K562 (cell line): ENCODE measurements around the gene TRAPPC2L.

Source experiments
- DPF2 ChIP-seq: fragments of 450-650 bp; IDR thresholded peaks from 2 replicates; pipeline ENCODE4 v1.6.1; 2016
- ZNF696 ChIP-seq: fragments of 250-450 bp; sonication (Bioruptor Pico); conservative IDR thresholded peaks from 2 replicates; pipeline ENCODE4 v1.4.0; 2020; ENCODE audit warnings: mild to moderate bottlenecking, moderate library complexity
- TF ChIP-seq, protein P1 (sequence below), 3 experiments: IDR thresholded peaks in 2 of 3; conservative IDR thresholded peaks in 1 of 3; 2 replicates each; pipeline ENCODE4 v1.5.1; 2011 to 2012; ENCODE audit warnings: low read length in 3 of 3, mild to moderate bottlenecking in 3 of 3, control low read depth in 2 of 3, improper control_type of control experiment in 1 of 3, inconsistent platforms in 1 of 3, low read depth in 1 of 3, mixed read lengths in 1 of 3, moderate library complexity in 1 of 3; ENCODE audit not compliant: insufficient read depth in 2 of 3

DNA sequence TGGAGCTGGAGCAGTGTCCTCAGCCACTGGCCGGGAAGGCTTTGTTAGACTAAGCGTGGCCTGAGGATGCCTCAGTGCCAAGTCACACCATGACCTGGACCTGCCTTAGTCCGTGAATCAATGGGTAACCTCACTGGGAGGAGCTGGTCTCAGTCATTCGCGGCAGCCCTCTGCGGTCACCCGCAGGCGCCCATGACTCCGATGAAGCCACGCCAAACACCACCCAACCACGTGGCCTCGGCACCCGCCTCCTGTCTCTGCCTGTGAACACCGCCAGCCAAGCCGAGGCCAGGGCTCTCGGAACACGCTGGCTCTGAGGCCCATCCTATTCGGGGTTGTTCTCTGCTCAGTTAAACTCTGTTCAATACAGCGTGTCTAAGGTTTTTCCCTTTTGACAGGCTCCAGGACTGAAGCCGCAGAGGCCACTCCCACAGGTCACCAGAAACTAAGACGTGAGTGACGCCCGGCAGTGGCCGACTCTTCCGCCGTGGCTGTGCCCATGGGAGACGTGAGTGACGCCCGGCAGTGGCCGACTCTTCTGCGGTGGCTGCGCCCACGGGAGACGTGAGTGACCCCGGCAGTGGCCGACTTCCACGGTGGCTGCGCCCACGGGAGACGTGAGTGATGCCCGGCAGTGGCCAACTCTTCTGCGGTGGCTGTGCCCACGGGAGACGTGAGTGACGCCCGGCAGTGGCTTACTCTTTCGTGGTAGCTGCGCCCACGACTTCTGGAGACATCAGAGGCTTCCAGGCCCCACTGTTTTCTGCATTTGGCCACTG lies 26.4 kb downstream of the TRAPPC2L start:
- TF ChIP-seq DPF2 (no peak), ZNF696 (no peak)
- TF ChIP-seq, protein P1, sequence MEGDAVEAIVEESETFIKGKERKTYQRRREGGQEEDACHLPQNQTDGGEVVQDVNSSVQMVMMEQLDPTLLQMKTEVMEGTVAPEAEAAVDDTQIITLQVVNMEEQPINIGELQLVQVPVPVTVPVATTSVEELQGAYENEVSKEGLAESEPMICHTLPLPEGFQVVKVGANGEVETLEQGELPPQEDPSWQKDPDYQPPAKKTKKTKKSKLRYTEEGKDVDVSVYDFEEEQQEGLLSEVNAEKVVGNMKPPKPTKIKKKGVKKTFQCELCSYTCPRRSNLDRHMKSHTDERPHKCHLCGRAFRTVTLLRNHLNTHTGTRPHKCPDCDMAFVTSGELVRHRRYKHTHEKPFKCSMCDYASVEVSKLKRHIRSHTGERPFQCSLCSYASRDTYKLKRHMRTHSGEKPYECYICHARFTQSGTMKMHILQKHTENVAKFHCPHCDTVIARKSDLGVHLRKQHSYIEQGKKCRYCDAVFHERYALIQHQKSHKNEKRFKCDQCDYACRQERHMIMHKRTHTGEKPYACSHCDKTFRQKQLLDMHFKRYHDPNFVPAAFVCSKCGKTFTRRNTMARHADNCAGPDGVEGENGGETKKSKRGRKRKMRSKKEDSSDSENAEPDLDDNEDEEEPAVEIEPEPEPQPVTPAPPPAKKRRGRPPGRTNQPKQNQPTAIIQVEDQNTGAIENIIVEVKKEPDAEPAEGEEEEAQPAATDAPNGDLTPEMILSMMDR (IDR thresholded peaks at IDR 0.05 in 2 of 3, conservative IDR thresholded peaks at IDR 0.05 in 1 of 3; ENCODE audit: insufficient read depth in 2 of 3, low read depth in 1 of 3, low read length in 3 of 3), result no peak
